Measurements from ENCODE around the gene B4GAT1.

DNA sequence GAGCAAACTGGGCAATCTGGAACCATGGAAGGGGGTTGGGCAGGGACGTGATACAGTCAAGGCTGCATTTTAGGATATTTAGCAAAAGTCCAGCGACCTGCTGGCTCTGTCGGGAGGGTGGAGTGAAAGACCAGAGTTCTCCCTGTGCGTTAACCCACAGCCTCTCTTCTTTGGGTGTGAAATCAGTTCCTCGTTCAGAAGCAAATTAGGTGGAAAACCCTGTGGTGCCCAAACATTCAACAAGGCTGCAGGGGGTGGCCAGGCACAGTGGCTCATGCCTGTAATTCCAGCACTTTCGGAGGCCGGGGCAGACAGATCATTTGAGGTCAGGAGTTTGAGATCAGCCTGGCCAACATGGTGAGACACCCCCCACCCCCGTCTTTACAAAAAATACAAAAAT, 49.8 kb downstream of the B4GAT1 start:
- TF ChIP-seq POLR2A (IDR thresholded peaks at IDR 0.05; ENCODE audit: borderline replicate concordance, extremely low read depth, insufficient read depth, insufficient read length) (no peak), POLR2AphosphoS5 (IDR thresholded peaks at IDR 0.05; ENCODE audit: low read depth, low read length) (no peak)
- TF ChIP-seq, protein P1, sequence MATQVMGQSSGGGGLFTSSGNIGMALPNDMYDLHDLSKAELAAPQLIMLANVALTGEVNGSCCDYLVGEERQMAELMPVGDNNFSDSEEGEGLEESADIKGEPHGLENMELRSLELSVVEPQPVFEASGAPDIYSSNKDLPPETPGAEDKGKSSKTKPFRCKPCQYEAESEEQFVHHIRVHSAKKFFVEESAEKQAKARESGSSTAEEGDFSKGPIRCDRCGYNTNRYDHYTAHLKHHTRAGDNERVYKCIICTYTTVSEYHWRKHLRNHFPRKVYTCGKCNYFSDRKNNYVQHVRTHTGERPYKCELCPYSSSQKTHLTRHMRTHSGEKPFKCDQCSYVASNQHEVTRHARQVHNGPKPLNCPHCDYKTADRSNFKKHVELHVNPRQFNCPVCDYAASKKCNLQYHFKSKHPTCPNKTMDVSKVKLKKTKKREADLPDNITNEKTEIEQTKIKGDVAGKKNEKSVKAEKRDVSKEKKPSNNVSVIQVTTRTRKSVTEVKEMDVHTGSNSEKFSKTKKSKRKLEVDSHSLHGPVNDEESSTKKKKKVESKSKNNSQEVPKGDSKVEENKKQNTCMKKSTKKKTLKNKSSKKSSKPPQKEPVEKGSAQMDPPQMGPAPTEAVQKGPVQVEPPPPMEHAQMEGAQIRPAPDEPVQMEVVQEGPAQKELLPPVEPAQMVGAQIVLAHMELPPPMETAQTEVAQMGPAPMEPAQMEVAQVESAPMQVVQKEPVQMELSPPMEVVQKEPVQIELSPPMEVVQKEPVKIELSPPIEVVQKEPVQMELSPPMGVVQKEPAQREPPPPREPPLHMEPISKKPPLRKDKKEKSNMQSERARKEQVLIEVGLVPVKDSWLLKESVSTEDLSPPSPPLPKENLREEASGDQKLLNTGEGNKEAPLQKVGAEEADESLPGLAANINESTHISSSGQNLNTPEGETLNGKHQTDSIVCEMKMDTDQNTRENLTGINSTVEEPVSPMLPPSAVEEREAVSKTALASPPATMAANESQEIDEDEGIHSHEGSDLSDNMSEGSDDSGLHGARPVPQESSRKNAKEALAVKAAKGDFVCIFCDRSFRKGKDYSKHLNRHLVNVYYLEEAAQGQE (IDR thresholded peaks at IDR 0.05; ENCODE audit: low read depth), result no peak
